Neural crest cell (in vitro differentiated cells): Measurements from ENCODE around the gene GJA3. TPM values are rescaled to one million over a fixed set of nuclear protein-coding genes. Genes with fewer than 3 reads are reported as not detected.

Source experiments
- DNase-seq: peaks from one replicate; pipeline ENCODE4 v3.0.0; 2021; ENCODE audit warnings: low read depth, mixed read lengths, low spot score
- H3K27ac Mint-ChIP-seq: one replicate; pipeline ENCODE4 v1.8.0; 2021; ENCODE audit warnings: mild to moderate bottlenecking, mixed read lengths; ENCODE audit not compliant: unreplicated experiment
- H3K27me3 Mint-ChIP-seq: 2 replicates; pipeline ENCODE4 v1.8.0; 2021; ENCODE audit warnings: low read depth, mild to moderate bottlenecking, mixed read lengths
- H3K36me3 Mint-ChIP-seq: 2 replicates; pipeline ENCODE4 v1.8.0; 2021; ENCODE audit warnings: low read depth, mild to moderate bottlenecking, mixed read lengths
- H3K4me1 Mint-ChIP-seq: 2 replicates; pipeline ENCODE4 v1.8.0; 2021; ENCODE audit warnings: mixed read lengths
- H3K4me3 Mint-ChIP-seq: one replicate; pipeline ENCODE4 v1.8.0; 2021; ENCODE audit warnings: mild to moderate bottlenecking, mixed read lengths
- H3K9me3 Mint-ChIP-seq: 2 replicates; pipeline ENCODE4 v1.8.0; 2021; ENCODE audit warnings: mixed read lengths
- long read RNA-seq: library from polyadenylated mRNA; unstranded; transcript quantifications from one replicate; pipeline ENCODE4 v2.0.0, GENCODE V29; 2020
- total RNA-seq: library from RNA; stranded (reverse); gene quantifications from 2 replicates; pipeline ENCODE4 v1.2.1, GENCODE V29; 2021
- TF ChIP-seq, protein P1 (sequence below): fragments of 200-600 bp; sonication (generic); conservative IDR thresholded peaks from 2 replicates; pipeline ENCODE4 v1.5.0; 2021; ENCODE audit warnings: antibody characterized with exemption, mild to moderate bottlenecking

GJA3 gene
- not detected in 2 replicates for total RNA-seq
- long read RNA-seq, result 0 reads

DNA sequence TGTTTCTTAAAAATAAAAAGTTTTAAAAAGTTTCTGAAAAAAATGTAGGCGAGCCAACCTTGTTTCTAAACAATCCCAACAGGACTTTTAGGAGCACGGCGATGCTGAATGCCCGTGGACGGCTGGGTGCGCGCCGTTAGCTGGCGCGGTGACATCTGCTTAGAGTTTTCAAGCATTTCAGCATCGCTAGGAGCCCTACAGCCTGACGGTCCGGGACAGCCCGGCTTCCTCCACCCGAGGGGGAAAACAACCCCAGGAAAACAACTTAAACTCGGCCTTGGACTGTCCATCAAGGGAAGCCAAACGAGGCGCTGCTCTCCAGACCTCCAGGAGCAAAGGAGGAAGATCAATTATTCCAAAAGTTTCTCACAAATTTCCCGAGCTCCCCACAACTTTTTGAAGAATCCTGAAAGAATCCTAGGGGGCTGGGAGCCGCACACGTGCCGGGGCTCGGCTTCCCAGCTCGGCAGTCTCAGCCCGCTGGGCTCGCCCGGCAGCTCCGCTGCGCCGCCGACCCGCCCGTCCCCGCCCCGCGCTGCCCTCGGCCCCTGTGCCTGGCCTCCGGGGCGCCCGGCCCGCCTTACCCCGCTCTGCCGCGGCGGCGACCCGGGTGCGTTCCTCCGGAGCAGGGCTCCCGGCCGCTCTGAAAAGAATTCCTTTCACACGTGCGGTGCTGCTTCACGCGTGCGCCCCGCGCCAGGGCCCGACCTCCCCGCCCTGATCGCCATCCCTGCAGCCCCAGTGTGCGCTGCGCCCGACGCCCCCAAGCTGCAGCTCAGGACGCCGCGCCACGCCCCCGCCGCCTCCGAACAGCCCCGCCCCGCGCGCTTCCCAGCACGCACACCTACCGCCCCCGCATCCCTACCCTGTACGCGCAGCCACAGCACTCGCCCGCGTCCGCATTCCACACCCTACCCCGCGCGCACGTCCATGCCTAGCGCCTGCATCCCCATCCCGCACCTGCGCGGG, at the start of gene GJA3:
GJA3 (minus strand) TSS at position 747 of the 969 bp plus-strand sequence. CDS start 17,764 bp downstream, outside the sequence.
- peak; percentile 23 for DNase-seq
- no peaks in the 10 kb centered on the region for H3K36me3 Mint-ChIP-seq
- H3K27ac Mint-ChIP-seq, result no peak within 1 kb of the TSS
- H3K27me3 Mint-ChIP-seq, result peaks cover 84% of the 10 kb centered on the region
- H3K9me3 Mint-ChIP-seq, result no peaks in the 10 kb centered on the region
- TF ChIP-seq, protein P1, sequence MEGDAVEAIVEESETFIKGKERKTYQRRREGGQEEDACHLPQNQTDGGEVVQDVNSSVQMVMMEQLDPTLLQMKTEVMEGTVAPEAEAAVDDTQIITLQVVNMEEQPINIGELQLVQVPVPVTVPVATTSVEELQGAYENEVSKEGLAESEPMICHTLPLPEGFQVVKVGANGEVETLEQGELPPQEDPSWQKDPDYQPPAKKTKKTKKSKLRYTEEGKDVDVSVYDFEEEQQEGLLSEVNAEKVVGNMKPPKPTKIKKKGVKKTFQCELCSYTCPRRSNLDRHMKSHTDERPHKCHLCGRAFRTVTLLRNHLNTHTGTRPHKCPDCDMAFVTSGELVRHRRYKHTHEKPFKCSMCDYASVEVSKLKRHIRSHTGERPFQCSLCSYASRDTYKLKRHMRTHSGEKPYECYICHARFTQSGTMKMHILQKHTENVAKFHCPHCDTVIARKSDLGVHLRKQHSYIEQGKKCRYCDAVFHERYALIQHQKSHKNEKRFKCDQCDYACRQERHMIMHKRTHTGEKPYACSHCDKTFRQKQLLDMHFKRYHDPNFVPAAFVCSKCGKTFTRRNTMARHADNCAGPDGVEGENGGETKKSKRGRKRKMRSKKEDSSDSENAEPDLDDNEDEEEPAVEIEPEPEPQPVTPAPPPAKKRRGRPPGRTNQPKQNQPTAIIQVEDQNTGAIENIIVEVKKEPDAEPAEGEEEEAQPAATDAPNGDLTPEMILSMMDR, result no peak
- H3K4me1 Mint-ChIP-seq, result peaks cover 13% of the 10 kb centered on the region
- peak within 1 kb of the TSS; percentile 88 for H3K4me3 Mint-ChIP-seq

DNA sequence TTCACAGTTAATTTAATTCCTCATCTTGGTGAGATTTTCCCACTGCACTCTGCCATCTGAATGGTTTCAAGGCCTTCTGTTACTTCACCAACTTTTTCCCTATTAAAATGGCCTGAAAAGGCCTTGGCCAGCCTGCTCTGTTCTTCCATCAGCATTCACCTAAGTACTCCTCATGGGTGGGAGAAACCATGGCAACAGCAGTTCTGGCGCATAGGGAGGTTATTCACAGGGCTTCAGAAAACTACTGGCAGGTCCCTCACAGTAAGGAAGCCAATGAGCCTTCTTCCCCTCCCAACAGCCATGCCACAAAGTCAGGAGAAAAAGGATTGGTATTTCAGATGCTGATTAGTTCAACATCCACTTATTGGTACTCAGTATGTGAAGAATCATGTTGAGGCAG, 49.1 kb upstream of the GJA3 start:
- Mint-ChIP-seq H3K4me3 (no peak overlapping the region), H3K36me3 (no peaks in the 10 kb centered on the region), H3K27me3 (peaks cover 14% of the 10 kb centered on the region), H3K4me1 (peaks cover 4% of the 10 kb centered on the region), H3K9me3 (peaks cover 7% of the 10 kb centered on the region), H3K27ac (no peak overlapping the region)
- DNase-seq, result no peak
- TF ChIP-seq, protein P1, result no peak

DNA sequence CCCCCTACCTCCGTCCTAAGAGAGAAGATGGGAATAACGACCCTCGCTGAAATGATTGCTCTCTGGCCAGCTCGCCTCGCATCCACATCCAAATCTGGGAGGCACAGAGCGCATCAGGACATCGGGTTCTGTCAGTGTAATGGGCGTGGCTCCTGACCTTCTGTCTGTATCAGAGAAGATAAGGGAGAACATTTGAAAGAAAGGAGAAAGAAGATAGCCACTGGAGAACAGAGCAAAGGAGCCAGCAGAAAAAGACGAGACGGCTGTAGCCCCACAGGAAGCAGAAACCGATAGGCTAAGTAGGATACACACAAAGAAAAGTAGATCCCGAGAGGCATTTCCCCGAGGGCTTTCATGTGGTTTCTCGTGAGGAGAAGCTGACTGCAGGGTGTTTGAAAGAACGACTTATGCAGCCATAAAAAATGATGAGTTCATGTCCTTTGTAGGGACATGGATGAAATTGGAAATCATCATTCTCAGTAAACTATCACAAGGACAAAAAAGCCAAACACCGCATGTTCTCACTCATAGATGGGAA, 45.9 kb upstream of the GJA3 start:
- no peak for DNase-seq
- H3K4me3 Mint-ChIP-seq, result no peak overlapping the region
- H3K36me3 Mint-ChIP-seq, result peaks cover under 1% of the 10 kb centered on the region
- H3K4me1 Mint-ChIP-seq, result peaks cover 4% of the 10 kb centered on the region
- no peak overlapping the region for H3K27ac Mint-ChIP-seq
- peaks cover 5% of the 10 kb centered on the region for H3K9me3 Mint-ChIP-seq
- TF ChIP-seq, protein P1, result no peak
- no peaks in the 10 kb centered on the region for H3K27me3 Mint-ChIP-seq

DNA sequence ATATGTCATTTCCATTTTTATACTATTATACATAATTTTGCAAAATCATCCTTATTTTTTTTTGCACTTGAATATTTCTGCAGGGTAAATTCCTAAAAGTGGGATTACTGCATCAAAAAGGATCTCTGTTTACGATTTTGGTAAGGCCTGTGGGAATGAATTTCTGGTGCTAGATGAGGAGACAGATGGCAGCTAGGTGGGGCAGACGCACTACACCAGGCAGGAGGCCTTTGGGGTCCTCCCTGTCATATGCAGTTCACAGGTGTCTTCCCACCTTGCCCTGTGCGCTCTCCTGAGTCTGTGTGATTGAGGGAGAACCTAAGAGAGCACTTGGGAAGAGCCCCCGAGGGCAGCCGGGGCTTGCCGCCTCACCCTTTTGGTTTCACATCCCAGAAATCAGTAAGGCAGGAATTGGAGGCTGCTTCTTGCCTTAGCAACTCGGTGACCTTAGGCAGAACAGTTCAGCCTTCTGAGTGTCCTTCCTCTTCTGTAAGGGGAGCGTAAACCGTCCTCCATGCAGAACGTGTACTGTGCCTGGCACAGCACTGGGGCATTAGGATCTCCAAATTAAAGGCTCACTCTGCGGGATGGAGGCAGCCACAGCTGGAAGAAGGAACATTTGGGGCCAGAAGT, 45.3 kb upstream of the GJA3 start:
- Mint-ChIP-seq H3K4me3 (no peak overlapping the region), H3K36me3 (peaks cover 3% of the 10 kb centered on the region)

DNA sequence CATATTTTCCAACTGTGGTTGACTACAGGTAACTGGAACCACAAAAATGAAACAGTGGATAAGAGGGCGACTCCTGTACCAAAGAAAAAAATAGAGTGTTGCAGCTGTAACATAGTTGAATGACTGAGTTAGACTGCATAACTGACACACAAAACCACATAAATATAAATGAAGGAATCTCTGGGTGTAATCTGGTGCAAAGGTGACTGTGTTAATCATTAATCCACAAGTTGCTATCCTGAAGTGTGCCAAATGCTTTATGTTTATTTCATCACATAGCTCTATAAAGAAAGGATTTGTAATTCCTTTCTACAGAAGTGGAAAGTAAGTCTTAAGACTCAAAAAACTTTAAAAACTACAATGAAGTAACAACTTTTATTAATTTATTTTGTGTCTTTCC, 37.9 kb upstream of the GJA3 start:
- TF ChIP-seq, protein P1, result no peak
- H3K27ac Mint-ChIP-seq, result no peak overlapping the region
- H3K27me3 Mint-ChIP-seq, result peaks cover 39% of the 10 kb centered on the region
- H3K4me1 Mint-ChIP-seq, result peaks cover 4% of the 10 kb centered on the region
- peaks cover 6% of the 10 kb centered on the region for H3K9me3 Mint-ChIP-seq
- no peak for DNase-seq
- H3K4me3 Mint-ChIP-seq, result no peak overlapping the region
- peaks cover 3% of the 10 kb centered on the region for H3K36me3 Mint-ChIP-seq

More for the DNA sequence above, 45.3 kb upstream of the GJA3 start:
- Mint-ChIP-seq H3K9me3 (peaks cover 5% of the 10 kb centered on the region), H3K27ac (no peak overlapping the region), H3K4me1 (peaks cover 4% of the 10 kb centered on the region), H3K27me3 (no peaks in the 10 kb centered on the region)
- TF ChIP-seq, protein P1, result no peak
- DNase-seq, result no peak
